GM12875 (cell line): ENCODE results near the gene ADAD2.

Experiments
- H3K4me3 ChIP-seq: one replicate; pipeline ENCODE4 v1.5.1; 2011; ENCODE audit warnings: low read depth, low read length, control low read depth
- TF ChIP-seq, protein P1 (sequence below): IDR thresholded peaks from 2 replicates; pipeline ENCODE4 v1.5.1; 2011; ENCODE audit warnings: low read depth, mild to moderate bottlenecking, control low read depth, inconsistent platforms, low read length, moderate library complexity, borderline replicate concordance; ENCODE audit not compliant: insufficient read depth

Gene ADAD2

GRCh38 chr16:84181144-84181915 is 9.6 kb upstream of the ADAD2 start:
- TF ChIP-seq, protein P1, sequence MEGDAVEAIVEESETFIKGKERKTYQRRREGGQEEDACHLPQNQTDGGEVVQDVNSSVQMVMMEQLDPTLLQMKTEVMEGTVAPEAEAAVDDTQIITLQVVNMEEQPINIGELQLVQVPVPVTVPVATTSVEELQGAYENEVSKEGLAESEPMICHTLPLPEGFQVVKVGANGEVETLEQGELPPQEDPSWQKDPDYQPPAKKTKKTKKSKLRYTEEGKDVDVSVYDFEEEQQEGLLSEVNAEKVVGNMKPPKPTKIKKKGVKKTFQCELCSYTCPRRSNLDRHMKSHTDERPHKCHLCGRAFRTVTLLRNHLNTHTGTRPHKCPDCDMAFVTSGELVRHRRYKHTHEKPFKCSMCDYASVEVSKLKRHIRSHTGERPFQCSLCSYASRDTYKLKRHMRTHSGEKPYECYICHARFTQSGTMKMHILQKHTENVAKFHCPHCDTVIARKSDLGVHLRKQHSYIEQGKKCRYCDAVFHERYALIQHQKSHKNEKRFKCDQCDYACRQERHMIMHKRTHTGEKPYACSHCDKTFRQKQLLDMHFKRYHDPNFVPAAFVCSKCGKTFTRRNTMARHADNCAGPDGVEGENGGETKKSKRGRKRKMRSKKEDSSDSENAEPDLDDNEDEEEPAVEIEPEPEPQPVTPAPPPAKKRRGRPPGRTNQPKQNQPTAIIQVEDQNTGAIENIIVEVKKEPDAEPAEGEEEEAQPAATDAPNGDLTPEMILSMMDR = no peak
- H3K4me3 ChIP-seq = no peak overlapping the region

GRCh38 chr16:84182104-84182503 is 8.9 kb upstream of the ADAD2 start:
- TF ChIP-seq, protein P1 = no peak
- H3K4me3 ChIP-seq = no peak overlapping the region

- TF ChIP-seq, protein P1 = no peak
These were observed 8.0 kb upstream of the ADAD2 start for GRCh38 chr16:84182680-84183571.

GRCh38 chr16:84183572-84183875 is 7.4 kb upstream of the ADAD2 start:
- TF ChIP-seq, protein P1 = no peak
- no peak overlapping the region for H3K4me3 ChIP-seq

More at GRCh38 chr16:84182680-84183571, 8.0 kb upstream of the ADAD2 start:
- H3K4me3 ChIP-seq = no peak overlapping the region

DNA sequence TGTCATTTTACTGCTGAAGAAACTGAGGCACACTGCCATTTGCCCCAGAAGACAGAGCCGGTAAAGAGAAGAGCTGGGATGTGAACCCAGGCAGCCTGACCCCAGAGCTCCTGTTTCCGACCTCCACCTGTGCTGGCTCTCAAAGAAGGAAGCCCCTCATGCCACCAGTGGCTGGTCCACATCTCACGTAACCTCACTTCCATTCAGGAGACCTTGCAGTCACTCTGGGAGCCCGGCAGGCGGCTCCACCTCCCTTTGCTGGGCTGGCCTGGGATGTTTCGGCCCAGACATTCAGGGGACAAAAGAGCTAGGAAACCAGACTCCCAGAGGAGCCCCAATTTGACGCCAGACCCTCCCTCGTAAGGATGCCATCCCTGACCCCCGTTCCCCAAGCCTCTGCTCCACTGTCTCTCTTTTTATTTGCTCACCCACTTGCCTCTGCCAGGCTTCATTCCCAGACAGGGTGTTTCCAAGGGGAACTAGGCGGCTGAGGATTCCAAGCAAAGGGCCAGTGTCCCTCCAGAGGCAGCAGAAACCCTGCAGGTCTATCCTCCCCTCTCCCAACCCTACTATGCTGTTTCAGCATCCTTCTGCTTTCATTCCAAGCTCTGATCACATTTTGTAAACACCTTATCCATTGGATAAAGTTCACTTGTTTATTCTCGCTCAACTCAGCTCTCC is 6.9 kb upstream of the ADAD2 start:
- TF ChIP-seq, protein P1 = no peak
- H3K4me3 ChIP-seq = no peak overlapping the region

DNA sequence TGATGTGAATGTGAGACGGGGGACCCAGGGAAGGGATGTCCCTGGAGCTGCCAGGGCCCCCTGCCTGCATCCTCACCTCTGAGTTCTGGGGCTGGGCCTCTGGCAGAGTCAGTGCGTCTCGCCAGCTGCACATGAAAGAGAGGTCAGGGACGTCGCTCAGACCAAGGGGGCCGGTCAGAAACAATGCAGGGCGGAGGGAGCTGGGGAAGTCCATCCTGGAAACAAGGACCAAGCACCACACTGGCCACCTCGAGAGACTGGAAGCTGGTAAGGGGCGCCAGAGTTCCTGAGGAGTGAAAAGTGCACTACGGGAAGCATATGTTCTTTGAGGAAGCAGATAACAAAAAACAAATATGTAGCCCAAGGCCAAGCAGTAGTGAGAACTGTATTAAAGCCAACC is 6.2 kb upstream of the ADAD2 start:
- H3K4me3 ChIP-seq = no peak overlapping the region
- TF ChIP-seq, protein P1 = no peak
